ENCODE data around the gene GSC2.

GRCh38 chr22:19177164-19178064 is 27.3 kb upstream of the GSC2 start:
- TF ChIP-seq EGR1 (IDR thresholded peaks at IDR 0.05) (no peak), MAX (IDR thresholded peaks at IDR 0.05) (no peak; the same call in 1 of the 2 replicates), FOXM1 (IDR thresholded peaks at IDR 0.05; ENCODE audit: borderline replicate concordance, low read depth) (no peak), TEAD4 (IDR thresholded peaks at IDR 0.05) (no peak), TAF1 (IDR thresholded peaks at IDR 0.05; ENCODE audit: low read depth) (no peak)
